IMR-90 (cell line): ENCODE measurements around the gene TUBGCP3. TPM values are rescaled to one million over a fixed set of nuclear protein-coding genes. Genes with fewer than 3 reads are reported as not detected.

ENCODE experiments used
- ATAC-seq: fragments of 200-7000 bp; cut with Tn5 transposase; 2 replicates; pipeline ENCODE4 v1.9.1; 2020; ENCODE audit warnings: low read depth, mild to moderate bottlenecking, moderate library complexity
- BruUV-seq: library from RNA; stranded (reverse); fragments of 400-500 nt; replicated peaks from 2 replicates; lab custom pipeline; 2021; lab: Mats Ljungman, UMichigan
- CTCF ChIA-PET: fragments of 300-600 bp; formaldehyde crosslinking; extraction: SDS; loops from one replicate; lab custom pipeline; 2021; ENCODE audit warnings: antibody characterized with exemption; lab: Yijun Ruan, JAX
- POLR2A ChIA-PET: fragments of 300-600 bp; sonication (Branson Sonifier 250); formaldehyde crosslinking; loops from one replicate; lab custom pipeline; 2022; ENCODE audit warnings: antibody characterized with exemption; ENCODE audit not compliant: unreplicated experiment; lab: Charles Lee
- DNase-seq: peaks from one replicate; pipeline ENCODE4 v3.0.0; 2013
- H2AFZ ChIP-seq: replicated peaks from 2 replicates; pipeline ENCODE3; 2013; ENCODE audit warnings: low read length, mild to moderate bottlenecking; ENCODE audit not compliant: poor library complexity
- H2AK5ac ChIP-seq: 2 replicates; pipeline ENCODE4 v1.6.1; 2013; ENCODE audit warnings: low read depth, low read length, inconsistent platforms
- H2AK9ac ChIP-seq: replicated peaks from 2 replicates; pipeline ENCODE3; 2013; ENCODE audit warnings: mild to moderate bottlenecking, low read depth, low read length, moderate library complexity; ENCODE audit not compliant: poor library complexity
- H2BK120ac ChIP-seq: 2 replicates; pipeline ENCODE4 v1.6.1; 2013; ENCODE audit warnings: low read depth, low read length, inconsistent platforms
- H2BK15ac ChIP-seq: 3 replicates; pipeline ENCODE4 v1.6.1; 2013; ENCODE audit warnings: low read depth, low read length, inconsistent platforms
- H2BK20ac ChIP-seq: 2 replicates; pipeline ENCODE4 v1.6.1; 2013; ENCODE audit warnings: low read depth, mild to moderate bottlenecking, inconsistent platforms, low read length, moderate library complexity
- H2BK5ac ChIP-seq: 2 replicates; pipeline ENCODE4 v1.6.1; 2013; ENCODE audit warnings: mild to moderate bottlenecking, low read depth, low read length, inconsistent platforms; ENCODE audit not compliant: poor library complexity, severe bottlenecking
- H3K14ac ChIP-seq: replicated peaks from 2 replicates; pipeline ENCODE4 v1.6.1; 2013; ENCODE audit warnings: low read depth, low read length, inconsistent platforms
- H3K18ac ChIP-seq: 2 replicates; pipeline ENCODE4 v1.6.1; 2013; ENCODE audit warnings: low read depth, low read length, control low read depth
- H3K23ac ChIP-seq: 2 replicates; pipeline ENCODE4 v1.6.1; 2013; ENCODE audit warnings: low read depth, low read length, inconsistent platforms
- H3K27ac ChIP-seq: 2 replicates; pipeline ENCODE4 v1.5.1; 2013; ENCODE audit warnings: mild to moderate bottlenecking, control low read depth, low read length; ENCODE audit not compliant: insufficient read depth
- H3K27me3 ChIP-seq: 2 replicates; pipeline ENCODE4 v1.6.1; 2013; ENCODE audit warnings: low read length; ENCODE audit not compliant: control insufficient read depth, insufficient read depth
- H3K36me3 ChIP-seq: 2 replicates; pipeline ENCODE4 v1.6.1; 2013; ENCODE audit warnings: low read length, mixed read lengths; ENCODE audit not compliant: control insufficient read depth, insufficient read depth
- H3K4ac ChIP-seq: 2 replicates; pipeline ENCODE4 v1.6.1; 2013; ENCODE audit warnings: low read depth, low read length, inconsistent platforms
- H3K4me1 ChIP-seq: 2 replicates; pipeline ENCODE4 v1.6.1; 2013; ENCODE audit warnings: low read length, mixed read lengths; ENCODE audit not compliant: control insufficient read depth, insufficient read depth
- H3K4me2 ChIP-seq: 2 replicates; pipeline ENCODE4 v1.6.1; 2013; ENCODE audit warnings: low read depth, mild to moderate bottlenecking, control low read depth, low read length, moderate library complexity
- H3K4me3 ChIP-seq: 2 replicates; pipeline ENCODE4 v1.5.1; 2013; ENCODE audit warnings: low read depth, mild to moderate bottlenecking, control low read depth, low read length, moderate library complexity; ENCODE audit not compliant: insufficient read depth
- H3K56ac ChIP-seq: 2 replicates; pipeline ENCODE4 v1.6.1; 2013; ENCODE audit warnings: low read length, inconsistent platforms; ENCODE audit not compliant: insufficient read depth; ENCODE audit errors: extremely low read depth
- H3K79me1 ChIP-seq, 2 experiments: 2 replicates each; pipeline ENCODE4 v1.6.1; 2013; ENCODE audit warnings: low read length in 2 of 2, inconsistent platforms in 1 of 2, low read depth in 1 of 2
- H3K9ac ChIP-seq: 2 replicates; pipeline ENCODE4 v1.6.1; 2013; ENCODE audit warnings: low read depth, low read length, control low read depth
- H3K9me1 ChIP-seq: 2 replicates; pipeline ENCODE4 v1.6.1; 2013; ENCODE audit warnings: low read length, inconsistent platforms; ENCODE audit not compliant: insufficient read depth
- H3K9me3 ChIP-seq: 2 replicates; pipeline ENCODE4 v1.6.1; 2013; ENCODE audit warnings: low read length; ENCODE audit not compliant: control insufficient read depth, insufficient read depth
- H4K20me1 ChIP-seq: 2 replicates; pipeline ENCODE4 v1.6.1; 2013; ENCODE audit warnings: low read length, inconsistent platforms; ENCODE audit not compliant: insufficient read depth
- H4K5ac ChIP-seq: 2 replicates; pipeline ENCODE4 v1.6.1; 2013; ENCODE audit warnings: mild to moderate bottlenecking, low read depth, low read length, control low read depth
- H4K8ac ChIP-seq, 2 experiments: 2 replicates each; pipeline ENCODE4 v1.6.1; 2013; ENCODE audit warnings: low read depth in 2 of 2, low read length in 2 of 2, control low read depth in 1 of 2, inconsistent platforms in 1 of 2
- H4K91ac ChIP-seq: 2 replicates; pipeline ENCODE4 v1.6.1; 2013; ENCODE audit warnings: low read depth, low read length, inconsistent platforms; ENCODE audit not compliant: insufficient read depth
- BHLHE40 ChIP-seq: fragments of 150-350 bp; IDR thresholded peaks from 2 replicates; pipeline ENCODE4 v1.6.1; 2016; ENCODE audit warnings: mild to moderate bottlenecking, low read depth, low read length
- CEBPB ChIP-seq: IDR thresholded peaks from 2 replicates; pipeline ENCODE4 v1.6.1; 2012; ENCODE audit warnings: low read depth, low read length, improper control_type of control experiment
- CHD1 ChIP-seq: IDR thresholded peaks from 2 replicates; pipeline ENCODE4 v1.6.1; 2012; ENCODE audit warnings: low read depth, low read length, improper control_type of control experiment
- CTCF ChIP-seq: conservative IDR thresholded peaks from 2 replicates; pipeline ENCODE4 v1.5.1; 2012; ENCODE audit warnings: mild to moderate bottlenecking, low read depth, low read length, improper control_type of control experiment
- ELK1 ChIP-seq: fragments of 150-350 bp; IDR thresholded peaks from 2 replicates; pipeline ENCODE4 v1.6.1; 2016; ENCODE audit warnings: low read depth, mild to moderate bottlenecking, low read length, moderate library complexity, borderline replicate concordance
- FOS ChIP-seq: fragments of 150-350 bp; IDR thresholded peaks from 2 replicates; pipeline ENCODE4 v1.6.1; 2016; ENCODE audit warnings: low read depth, low read length
- MAFK ChIP-seq: IDR thresholded peaks from 2 replicates; pipeline ENCODE4 v1.6.1; 2012; ENCODE audit warnings: low read depth, low read length, improper control_type of control experiment
- MAZ ChIP-seq: IDR thresholded peaks from 2 replicates; pipeline ENCODE4 v1.6.1; 2012; ENCODE audit warnings: low read depth, mild to moderate bottlenecking, low read length, improper control_type of control experiment, moderate library complexity, borderline replicate concordance
- MXI1 ChIP-seq: IDR thresholded peaks from 2 replicates; pipeline ENCODE4 v1.6.1; 2012; ENCODE audit warnings: low read depth, mild to moderate bottlenecking, low read length, moderate library complexity, borderline replicate concordance
- NFE2L2 ChIP-seq: fragments of 150-350 bp; IDR thresholded peaks from 2 replicates; pipeline ENCODE4 v1.6.1; 2016; ENCODE audit warnings: low read depth, mild to moderate bottlenecking, low read length
- POLR2A ChIP-seq: IDR thresholded peaks from 2 replicates; pipeline ENCODE4 v1.6.1; 2012; ENCODE audit warnings: mild to moderate bottlenecking, low read depth, low read length
- RAD21 ChIP-seq: IDR thresholded peaks from 2 replicates; pipeline ENCODE4 v1.6.1; 2012; ENCODE audit warnings: low read length, improper control_type of control experiment
- RCOR1 ChIP-seq: IDR thresholded peaks from 2 replicates; pipeline ENCODE4 v1.6.1; 2012; ENCODE audit warnings: mild to moderate bottlenecking, low read length, improper control_type of control experiment; ENCODE audit not compliant: insufficient replicate concordance
- RFX5 ChIP-seq: IDR thresholded peaks from 2 replicates; pipeline ENCODE4 v1.8.0; 2012; ENCODE audit warnings: low read depth, mild to moderate bottlenecking, low read length, moderate library complexity
- SMC3 ChIP-seq: fragments of 150-350 bp; IDR thresholded peaks from 2 replicates; pipeline ENCODE4 v1.6.1; 2016; ENCODE audit warnings: low read depth, mild to moderate bottlenecking, antibody characterized with exemption, low read length, moderate library complexity
- USF2 ChIP-seq: fragments of 150-350 bp; IDR thresholded peaks from 2 replicates; pipeline ENCODE4 v1.6.1; 2017; ENCODE audit warnings: mild to moderate bottlenecking, antibody characterized with exemption, low read length, low read depth
- WGBS, 2 experiments: methylation state at CpG; one replicate each; pipeline versions ENCODE4 v1.1.5 to v1.1.7; 2013; ENCODE audit warnings: missing lambda C conversion rate in 2 of 2; ENCODE audit not compliant: insufficient read length in 1 of 2; ENCODE audit errors: extremely low coverage in 2 of 2; 5-methylcytosine and 5-hydroxymethylcytosine counted together
- dilution Hi-C: fragments of 300-500 bp; cut with HindIII; formaldehyde crosslinking; loops from one replicate; pipeline ENCODE4 v1.14.3; 2018; ENCODE audit warnings: low sequenced_read_pairs; ENCODE audit not compliant: unreplicated experiment
- in situ Hi-C: fragments of 300-500 bp; cut with MboI; formaldehyde crosslinking; loops from 3 replicates; pipeline ENCODE4 v1.14.3; 2019; ENCODE audit warnings: low sequenced_read_pairs, inconsistent platforms, mixed read lengths
- intact Hi-C: fragments of 100-400 bp; cut with micrococcal nuclease; formaldehyde crosslinking; loops from 2 replicates; pipeline ENCODE4 v1.10.0; 2022
- polyA plus RNA-seq, 3 experiments: library from polyadenylated mRNA; depleted of rRNA; stranded (reverse); fragments of >200 nt; gene quantifications; 2 replicates each; pipeline ENCODE4 v1.2.3, GENCODE V29; 2012; ENCODE audit warnings: low replicate concordance in 1 of 3
- total RNA-seq: library from RNA; depleted of rRNA; stranded (reverse); fragments of >200 nt; gene quantifications from 2 replicates; pipeline ENCODE4 v1.2.3, GENCODE V29; 2012

TUBGCP3 gene
- total and polyA plus RNA-seq, 2 of the 4 experiments (the other 2 are of a cell fraction), result 16.0 to 17.8 TPM

- Histone ChIP-seq H2BK5ac (no peak overlapping the region), H3K27ac (no peak overlapping the region), H2AK5ac (no peak overlapping the region), H3K9ac (no peak overlapping the region), H2BK15ac (no peak overlapping the region), H3K56ac (no peak overlapping the region), H3K9me3 (no peaks in the 10 kb centered on the region; the same call in 1 of the 2 replicates), H4K8ac (no peak overlapping the region), H3K9me1 (no peaks in the 10 kb centered on the region), H4K5ac (no peak overlapping the region), H3K36me3 (no peaks in the 10 kb centered on the region), H3K4me1 (no peaks in the 10 kb centered on the region), H2AFZ (no peak overlapping the region), H3K4me3 (no peak overlapping the region), H3K79me1 (no peaks in the 10 kb centered on the region), H3K23ac (no peak overlapping the region), H4K91ac (no peak overlapping the region), H3K18ac (no peak overlapping the region), H2BK120ac (no peak overlapping the region), H3K14ac (no peak overlapping the region), H4K20me1 (no peaks in the 10 kb centered on the region), H2BK20ac (no peak overlapping the region), H3K27me3 (peaks cover 6% of the 10 kb centered on the region), H3K4me2 (no peak overlapping the region), H3K4ac (no peak overlapping the region), H2AK9ac (no peak overlapping the region)
- WGBS, 2 experiments, result no CpG with 5 or more reads among the region's 2 CpGs
- DNase-seq (no peak), ATAC-seq (no peak)
- TF ChIP-seq RAD21, result no peak
- no peak for TF ChIP-seq MAFK
- no peak for TF ChIP-seq MAZ
- TF ChIP-seq USF2, result no peak
- no peak for TF ChIP-seq ELK1
- no peak for TF ChIP-seq POLR2A
- TF ChIP-seq RCOR1, result no peak
- no peak for TF ChIP-seq CHD1
- TF ChIP-seq SMC3, result no peak
- TF ChIP-seq CEBPB, result no peak
- TF ChIP-seq NFE2L2, result no peak
- no peak for TF ChIP-seq MXI1
- no peak for TF ChIP-seq CTCF
- no peak for TF ChIP-seq FOS
- no peak for TF ChIP-seq BHLHE40
- no peak for TF ChIP-seq RFX5
- ChIA-PET POLR2A (no interaction called here), CTCF (interaction anchor here (1.0 kb wide), 1 partner anchor 964 kb away, joined by 4 read pairs; no protein-coding TSS in a partner anchor)
- dilution Hi-C loops (no loop called here), in situ Hi-C loops (no loop called here), intact Hi-C loops (loop anchor here (10.0 kb wide), 1 partner anchor 1494 kb away; no protein-coding TSS in a partner anchor)
- no TSS peak for BruUV-seq
Measured at GRCh38 chr13:112438515-112438914, 149.4 kb downstream of the TUBGCP3 start.
